ENCODE results near the gene FAM185A. TPM values are rescaled to one million over a fixed set of nuclear protein-coding genes. Genes with fewer than 3 reads are reported as not detected.
A peak's percentile ranks its signal among the peaks of the same experiment; 100 is the strongest.
"Not testable (repeated sequence)": the region's sequence is repeated elsewhere in the genome, so short reads cannot be mapped to it uniquely, and the experiment has no call there.

FAM185A gene
- total RNA-seq (2021; fragmentation: NEBNext Ultra II Directional; extraction: Animal tissue kit (Norgen Biotek cat#: 25700)) (6.6 TPM in 2 replicates), polyA plus RNA-seq (2011; rRNA removed) (5.2 and 7.4 TPM in 2 replicates), polyA minus RNA-seq (2011; rRNA and poly(A)+ RNA removed) (4.9 and 5.6 TPM in 2 replicates)
- polyA plus RNA-seq (2011; cell fraction: cytosol; rRNA removed), result 9.2 TPM
- polyA plus RNA-seq (2011; cell fraction: nucleus; rRNA removed), result 12.9 TPM
- 5.3 to 7.4 TPM (median 6.6 TPM) in 4 replicates for polyA plus RNA-seq (2012, experiment 1 of 2)
- 1.1 TPM for polyA plus RNA-seq (2012, experiment 2 of 2)
- polyA plus RNA-seq (2013, experiment 1 of 2), result 2.8 TPM
- polyA plus RNA-seq (2013, experiment 2 of 2), result 2.8 TPM
- 11.1 TPM for polyA minus RNA-seq (2011; cell fraction: cytosol; rRNA and poly(A)+ RNA removed)
- polyA minus RNA-seq (2011; cell fraction: nucleus; rRNA and poly(A)+ RNA removed), result 24.9 TPM
- long read RNA-seq, experiment 1, partial matches to known transcripts, result 0 of 3 reads
- long read RNA-seq, experiment 1, other reads (novel, unspliced or antisense), result 2 of 3 reads
- long read RNA-seq, experiment 2, partial matches to known transcripts, result 4 of 10 reads
- long read RNA-seq, experiment 2, other reads (novel, unspliced or antisense), result 4 of 10 reads

DNA sequence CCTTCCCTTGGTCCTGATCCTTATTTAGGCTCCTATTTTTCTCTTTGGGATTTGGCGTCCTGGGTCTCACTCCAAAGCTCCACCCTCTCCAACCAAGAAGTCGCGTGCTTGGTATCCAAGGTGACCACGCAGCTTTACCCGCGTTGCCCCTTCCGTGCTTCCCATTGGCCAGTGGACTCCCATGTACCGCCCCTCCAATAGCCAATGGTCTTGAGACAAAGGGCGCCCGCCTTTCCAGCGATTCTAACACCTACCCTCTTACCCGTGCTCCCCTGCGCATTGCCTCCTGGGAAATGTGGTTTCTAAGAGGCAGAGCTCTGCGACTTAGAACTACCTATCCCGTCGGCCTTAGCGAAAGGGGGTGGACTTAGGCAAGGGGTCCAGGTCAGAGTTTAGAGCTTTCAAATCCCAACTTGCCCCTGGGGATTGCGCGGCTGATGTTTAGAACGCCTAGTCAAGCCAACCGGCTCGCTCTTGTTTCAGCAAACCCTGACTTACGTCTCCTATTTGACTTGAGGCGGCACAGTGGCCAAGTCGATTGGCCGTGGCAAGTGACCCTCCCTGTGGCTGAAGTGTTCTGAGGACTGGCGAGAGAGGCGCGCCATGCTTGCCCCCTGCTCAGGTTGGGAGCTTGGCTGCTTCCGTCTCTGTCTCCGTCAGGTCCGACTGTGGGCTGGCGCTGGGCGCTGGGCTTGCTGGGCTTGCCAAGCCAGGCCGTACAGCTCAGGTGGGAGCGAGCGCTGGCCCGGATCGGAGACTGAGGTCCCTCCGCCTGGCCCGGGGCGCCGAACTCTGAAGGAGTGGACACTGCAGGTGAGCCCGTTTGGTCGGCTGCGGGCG, at the start of gene FAM185A:
Gene FAM185A, plus strand, starts transcription at position 395 of the 840 bp plus-strand sequence. Its CDS starts 209 bp downstream, at position 604.
- H3K56ac ChIP-seq (replicated peaks; ENCODE audit: insufficient read length, low read depth, low read length); H4K20me1 ChIP-seq (replicated peaks in 1 of 2; ENCODE audit: control insufficient read depth in 1 of 2, insufficient read depth in 2 of 2, low read length in 2 of 2); H4K8ac ChIP-seq (ENCODE audit: extremely low read depth, insufficient read depth, low read length); H2BK15ac ChIP-seq (ENCODE audit: low read length); H3K79me2 ChIP-seq (ENCODE audit: control insufficient read depth in 1 of 2, insufficient read depth in 2 of 2, low read length in 2 of 2); H2AK5ac ChIP-seq (ENCODE audit: low read depth, low read length); H3K27me3 ChIP-seq (replicated peaks in 1 of 4; ENCODE audit: control insufficient read depth in 3 of 4, extremely low read depth in 1 of 4, insufficient read depth in 3 of 4, low read length in 3 of 4); H4K91ac ChIP-seq (replicated peaks; ENCODE audit: insufficient read length, low read length); H3K4me1 ChIP-seq (replicated peaks in 1 of 4; ENCODE audit: control insufficient read depth in 3 of 4, insufficient read depth in 4 of 4, low read length in 3 of 4); H3K18ac ChIP-seq (ENCODE audit: extremely low read depth, low read length); H3K36me3 ChIP-seq (ENCODE audit: control insufficient read depth in 2 of 4, insufficient read depth in 4 of 4, low read length in 3 of 4); H3K79me1 ChIP-seq (ENCODE audit: low read depth, low read length); H2BK12ac ChIP-seq (ENCODE audit: low read depth, low read length); H4K5ac ChIP-seq (ENCODE audit: insufficient read length, low read depth, low read length); H2BK20ac ChIP-seq (ENCODE audit: low read length); H2BK120ac ChIP-seq (replicated peaks; ENCODE audit: low read depth, low read length); H2BK5ac ChIP-seq (ENCODE audit: low read depth, low read length); H3K23ac ChIP-seq (ENCODE audit: insufficient read length); H3K23me2 ChIP-seq (ENCODE audit: low read depth, low read length); H3K9me3 ChIP-seq (ENCODE audit: insufficient read depth in 2 of 2, low read depth in 1 of 2, low read length in 1 of 2); H3K14ac ChIP-seq (ENCODE audit: insufficient read length); H3K4ac ChIP-seq (replicated peaks; ENCODE audit: insufficient read length, low read depth, low read length): not testable (repeated sequence)
- FAIRE-seq (peak; percentile 95), DNase-seq (ENCODE audit: low read depth in 1 of 2, low spot score in 2 of 2) (peak; percentile 92 to 98)
- Histone ChIP-seq H3K27ac (ENCODE audit: low read depth, low read length) (peak within 1 kb of the TSS; percentile 73; the same call in 1 of the 2 replicates), H2AFZ (ENCODE audit: low read length) (peak within 1 kb of the TSS; percentile 78), H3K4me3 (ENCODE audit: extremely low read depth in 1 of 4, insufficient read depth in 2 of 4, low read depth in 3 of 4, low read length in 4 of 4) (peak within 1 kb of the TSS; percentile 52 to 76 (median 72)), H3K4me2 (ENCODE audit: insufficient read depth in 1 of 2, low read depth in 2 of 2, low read length in 2 of 2) (peak within 1 kb of the TSS; percentile 78 to 86), H3K9ac (replicated peaks in 1 of 4; ENCODE audit: extremely low read depth in 1 of 4, low read depth in 3 of 4, low read length in 3 of 4) (peak within 1 kb of the TSS; percentile 54 to 80 (median 68))
- 1% methylated on average over 29 of the region's 47 CpGs; no CpG with 5 or more reads in 1 of the 2 experiments for WGBS, 2 experiments (ENCODE audit: extremely low coverage in 1 of 2, insufficient coverage in 1 of 2, insufficient read length in 1 of 2, insufficient replicate concordance in 2 of 2, low coverage in 1 of 2, low lambda C conversion rate in 2 of 2, missing lambda C conversion rate in 1 of 2)
- ChIA-PET POLR2A (ENCODE audit: partially characterized antibody) (interaction anchor here (0.7 to 1.0 kb wide), 2 partner anchors 313 to 326 kb away, joined by 4 to 7 read pairs; partner anchors contain the start of genes ARMC10 and FBXL13), CTCF (ENCODE audit: partially characterized antibody) (interaction anchor here (0.7 to 1.4 kb wide), 3 partner anchors 314 to 576 kb away, joined by 3 to 5 read pairs (median 3); no protein-coding TSS in a partner anchor)
- TF ChIP-seq SP2 (IDR thresholded peaks at IDR 0.05; ENCODE audit: low read length) (peak; percentile 34; the same call in 1 of the 2 replicates), SIX5 (IDR thresholded peaks at IDR 0.05; ENCODE audit: low read depth, low read length) (peak; percentile 81), CREB1 (IDR thresholded peaks at IDR 0.05) (peak; percentile 62), KDM4A (IDR thresholded peaks at IDR 0.05; ENCODE audit: low read depth, low read length, severe bottlenecking) (peak; percentile 73), NRF1 (IDR thresholded peaks at IDR 0.05; ENCODE audit: low read depth, low read length) (0 out of 2 replicates have a peak, but pooled peaks have one; percentile 11), E2F6 (IDR thresholded peaks at IDR 0.05) (peak; percentile 85), MAX (IDR thresholded peaks at IDR 0.05) (peak; percentile 58; the same call in 1 of the 2 replicates), TAF1 (IDR thresholded peaks at IDR 0.05; ENCODE audit: low read depth, low read length) (peak; percentile 51; the same call in 1 of the 2 replicates), CHD2 (IDR thresholded peaks at IDR 0.05; ENCODE audit: low read length) (peak; percentile 70)

Data from H1 (cell line).